Ureter (tissue), 1 donor: ENCODE data around the gene LMO3. TPM values are rescaled to one million over a fixed set of nuclear protein-coding genes. Genes with fewer than 3 reads are reported as not detected.
"Not testable (repeated sequence)": the region's sequence is repeated elsewhere in the genome, so short reads cannot be mapped to it uniquely, and the experiment has no call there.

Source experiments
- DNase-seq: peaks from one replicate; pipeline ENCODE4 v3.0.0-alpha.2; 2020; ENCODE audit warnings: low spot score
- total RNA-seq: library from RNA; stranded (reverse); gene quantifications from one replicate; pipeline ENCODE4 v1.2.4, GENCODE V29; 2023
- donor health status: DM: yes; HTN: yes; CAD: no.

The LMO3 gene
- total RNA-seq, 1 donor from 2014 or later: 12.9 TPM

DNA sequence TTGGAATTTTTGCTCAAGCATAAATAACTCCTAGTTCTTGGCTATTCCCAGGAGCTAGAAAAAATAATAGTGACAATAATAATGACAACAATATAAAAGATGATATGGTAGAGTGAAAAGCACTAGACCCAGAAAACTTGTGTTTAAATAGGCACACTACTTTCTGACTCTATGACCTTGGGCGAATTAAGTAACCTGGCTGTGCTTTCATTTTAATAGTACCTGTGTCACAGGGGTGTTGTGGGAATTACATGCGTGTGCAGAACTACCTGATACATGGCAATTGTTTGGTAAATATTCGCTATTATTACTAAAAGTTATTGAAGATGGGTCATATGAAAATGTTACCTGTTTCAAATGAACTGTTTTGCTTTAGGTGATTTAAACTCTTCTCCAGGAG, 60.1 kb downstream of the LMO3 start:
- no peak for DNase-seq

DNA sequence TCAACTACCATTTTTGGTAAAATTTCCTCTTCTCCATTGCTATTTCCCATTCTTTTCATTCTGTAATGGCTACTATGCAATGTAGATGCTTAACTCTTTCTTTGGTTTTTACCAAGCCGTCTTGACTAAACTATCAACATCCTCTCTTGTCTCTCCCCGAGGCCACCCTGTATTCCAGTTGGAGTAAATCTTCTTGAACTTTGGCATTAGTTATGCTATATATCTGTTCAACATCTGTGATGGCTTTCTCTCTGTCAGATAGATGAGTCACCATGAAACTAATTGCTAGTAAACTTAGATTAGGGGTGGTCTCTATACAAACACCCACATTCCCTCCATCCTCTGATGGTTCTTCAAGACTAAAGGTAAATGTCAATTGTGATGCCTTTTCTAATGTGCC, 63.4 kb downstream of the LMO3 start:
- DNase-seq: no peak

DNA sequence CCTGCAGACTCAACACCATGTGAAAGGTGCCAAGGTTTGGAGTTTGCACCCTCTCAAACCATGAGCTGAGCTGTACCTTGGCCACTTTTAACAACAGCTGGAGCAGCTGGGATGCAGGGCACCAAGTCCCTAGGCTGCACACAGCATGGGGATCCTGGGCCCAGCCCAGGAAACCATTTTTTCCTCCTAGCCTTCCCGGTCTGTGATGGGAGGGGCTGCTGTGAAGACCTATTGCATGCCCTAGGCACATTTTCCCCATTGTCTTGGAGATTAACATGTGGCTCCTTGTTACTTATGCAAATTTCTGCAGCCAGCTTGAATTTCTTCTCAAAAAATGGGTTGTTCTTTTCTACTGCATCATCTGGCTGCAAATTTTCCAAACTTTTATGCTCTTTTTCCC, 68.3 kb downstream of the LMO3 start:
- not testable (repeated sequence) for DNase-seq

DNA sequence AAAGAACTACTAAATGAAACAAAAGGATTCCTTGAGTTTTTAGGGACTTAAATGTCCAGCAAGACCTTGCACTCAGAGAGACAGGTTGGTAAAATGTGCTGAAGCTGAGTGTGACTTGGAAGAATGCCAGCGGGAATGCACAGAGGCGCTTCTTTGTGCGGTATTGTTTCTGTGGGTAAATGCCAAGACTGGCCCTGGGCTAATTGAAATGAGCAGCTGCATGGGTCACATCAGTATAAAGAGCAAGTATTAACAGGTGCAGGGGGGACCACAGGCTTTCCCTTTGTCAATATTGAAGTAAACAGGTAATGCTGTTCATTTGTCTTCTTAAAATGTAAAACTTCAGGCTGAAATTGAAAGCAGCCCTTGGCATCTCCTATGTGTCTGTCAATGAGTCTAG, 74.3 kb downstream of the LMO3 start:
- DNase-seq: no peak

DNA sequence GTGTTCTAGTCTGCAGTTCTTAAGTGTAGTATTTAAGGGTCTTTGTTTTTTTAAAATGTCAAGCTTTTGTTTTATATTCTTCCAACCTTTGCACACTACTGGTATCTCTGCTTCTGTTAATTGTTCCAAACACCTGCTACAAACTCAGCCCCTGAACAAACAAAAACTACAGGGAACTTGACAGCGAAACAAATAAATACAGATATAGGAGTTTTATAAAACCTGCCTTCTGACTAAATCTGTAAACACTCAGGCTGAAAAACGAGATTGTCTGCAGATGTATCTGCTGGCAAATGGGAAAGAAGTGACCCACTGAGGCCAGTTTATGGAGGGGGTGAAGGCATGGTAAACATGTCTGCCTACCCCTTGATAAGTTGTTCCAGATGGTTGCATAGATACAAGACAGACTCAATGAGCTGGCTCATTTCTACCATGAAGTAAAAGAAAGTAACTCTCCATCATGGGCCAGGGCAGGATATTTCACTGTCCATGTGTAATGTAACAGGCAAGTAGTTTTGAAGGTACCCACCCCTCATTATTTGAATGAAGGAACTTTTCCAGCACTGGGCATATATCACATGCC, 75.6 kb downstream of the LMO3 start:
- DNase-seq: no peak

DNA sequence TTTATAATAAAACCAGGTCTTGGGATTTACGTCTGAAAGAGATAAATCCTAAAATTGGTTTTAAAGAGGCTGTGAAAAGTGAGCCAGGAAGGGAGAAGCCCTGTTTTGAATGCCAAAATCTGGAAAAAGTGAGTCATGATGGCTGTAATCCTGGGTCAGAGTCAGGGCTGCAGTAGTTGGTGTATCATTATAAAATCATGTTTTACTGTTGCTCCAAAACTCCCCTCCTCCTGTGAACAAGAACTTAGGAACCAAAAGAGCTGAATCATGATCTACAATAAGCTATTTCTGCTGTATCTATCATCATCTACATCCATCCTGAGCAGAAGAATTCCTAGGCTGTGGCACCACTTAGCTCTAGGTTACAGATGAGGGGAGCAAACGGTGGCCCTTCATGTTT, 79.3 kb downstream of the LMO3 start:
- DNase-seq: no peak

DNA sequence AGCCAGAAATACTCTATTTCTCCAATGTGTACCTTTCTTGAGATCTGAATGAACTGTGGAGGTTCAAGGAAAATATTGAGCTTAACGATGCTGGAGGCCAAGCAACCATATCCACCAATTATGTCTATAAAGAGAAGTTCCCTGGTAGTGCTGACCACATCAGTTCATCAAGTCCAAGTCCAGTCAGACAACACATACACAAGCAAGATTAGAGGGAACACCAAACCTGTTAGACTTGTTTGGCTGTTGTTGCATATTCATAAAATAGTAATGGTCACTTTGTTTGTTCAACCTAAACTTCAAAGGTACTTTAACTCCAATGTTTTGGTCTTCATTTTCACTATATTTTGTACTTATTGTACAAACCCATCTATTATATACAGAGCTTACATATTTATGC, 81.6 kb downstream of the LMO3 start:
- DNase-seq: no peak

DNA sequence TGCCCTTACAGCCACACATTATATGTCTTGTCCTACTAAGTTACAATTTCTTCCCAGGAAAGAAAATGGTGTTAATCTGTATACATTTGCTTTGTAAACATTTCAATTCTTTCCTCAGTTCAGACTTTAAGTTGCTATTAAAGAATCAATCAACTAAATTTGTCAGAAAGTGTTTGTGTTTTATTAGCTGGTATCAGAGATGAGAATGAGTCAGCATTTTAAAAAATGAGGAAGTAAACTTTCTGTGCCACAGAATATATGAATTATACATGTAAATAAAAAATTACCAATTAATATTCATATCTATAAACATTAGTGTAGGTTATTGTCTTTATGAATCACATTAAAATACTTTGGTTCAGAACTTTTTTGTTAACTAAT, 82.0 kb downstream of the LMO3 start:
- DNase-seq: no peak

DNA sequence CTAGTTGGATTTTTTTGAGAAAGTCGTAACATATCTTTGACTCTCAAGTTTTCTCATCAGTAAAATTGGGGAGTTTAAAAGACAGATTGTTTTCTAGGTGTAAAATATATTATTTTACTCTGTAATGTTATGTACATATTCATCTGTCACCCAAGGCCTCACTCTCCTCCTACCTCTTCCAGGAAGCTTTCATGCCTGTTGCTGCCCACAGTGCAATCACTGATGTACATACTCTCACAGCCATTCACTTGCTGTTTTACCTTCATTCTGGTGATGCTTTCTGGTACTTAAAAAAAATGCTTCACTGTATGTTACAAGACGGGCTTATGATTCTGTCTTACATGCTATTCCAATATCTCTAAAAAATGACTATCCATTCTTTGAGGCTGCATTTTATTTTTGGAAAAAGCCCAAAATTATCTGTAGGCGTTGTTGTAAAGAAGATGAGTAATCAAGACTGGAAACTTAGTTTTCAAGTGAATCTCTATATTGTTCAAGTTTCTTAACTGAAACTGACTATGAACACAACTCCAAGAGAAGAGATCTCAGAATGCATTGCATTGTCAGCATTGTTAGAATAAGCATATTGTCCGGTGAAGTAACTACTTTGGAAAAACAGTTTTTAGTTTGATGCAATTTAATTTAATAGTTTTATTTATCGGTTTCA, 82.5 kb downstream of the LMO3 start:
- DNase-seq: no peak

DNA sequence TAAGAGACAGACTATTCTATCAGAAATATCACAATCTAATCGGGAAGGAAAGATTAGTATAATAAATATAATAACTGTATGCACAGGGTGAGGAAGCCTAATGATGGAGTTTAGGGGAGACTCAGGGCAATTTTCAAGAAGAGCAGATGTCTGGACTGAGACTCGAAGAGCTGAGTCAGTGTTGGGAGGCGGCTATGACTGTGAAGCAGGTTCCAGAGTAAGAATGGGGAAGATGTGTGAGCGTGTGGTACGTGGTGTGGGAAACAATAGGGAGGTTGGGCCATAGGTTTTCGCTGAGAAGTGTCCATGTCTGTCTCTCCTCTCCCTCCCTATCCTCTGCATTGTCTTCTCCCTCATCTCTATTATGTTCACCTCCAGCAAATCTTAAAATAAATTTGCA, 85.6 kb downstream of the LMO3 start:
- no peak for DNase-seq

DNA sequence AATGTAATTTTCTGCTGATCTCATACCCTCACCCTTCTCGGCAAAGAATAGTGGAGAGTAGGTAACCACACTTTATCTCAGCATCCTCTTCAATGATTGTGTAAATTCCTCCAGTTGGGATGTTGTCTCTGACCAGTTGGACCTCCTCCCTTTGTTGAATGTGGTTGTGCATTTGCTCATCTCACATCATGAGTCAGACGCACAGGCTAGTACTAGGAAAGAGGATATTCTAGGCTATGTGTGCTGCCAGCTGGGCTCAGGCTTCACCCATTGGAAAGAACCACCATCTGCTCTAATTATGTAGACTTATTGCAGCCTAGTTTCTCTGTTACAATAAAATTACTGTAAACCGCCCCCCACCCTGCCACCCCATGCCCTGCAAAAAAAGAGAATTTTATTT, 90.3 kb downstream of the LMO3 start:
- DNase-seq: no peak

DNA sequence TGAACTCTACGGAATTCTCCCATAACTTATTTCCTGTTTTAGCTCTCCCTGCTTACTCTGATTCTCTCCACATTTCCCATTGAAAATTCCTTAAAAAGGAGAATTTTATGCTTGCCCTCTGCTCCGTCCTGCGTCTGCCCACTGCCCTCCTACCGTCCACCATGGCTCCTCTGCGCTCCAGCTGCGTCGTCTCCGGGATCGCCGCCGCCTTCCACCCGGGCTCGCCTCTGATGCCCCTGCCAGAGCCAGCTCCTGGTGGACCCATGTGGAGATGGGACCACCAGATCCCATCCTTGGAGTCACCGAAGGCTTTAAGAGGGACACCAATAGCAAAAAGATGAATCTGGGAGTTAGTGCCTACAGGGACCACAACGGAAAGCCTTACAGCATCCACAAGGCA, 92.7 kb downstream of the LMO3 start:
- DNase-seq: no peak

DNA sequence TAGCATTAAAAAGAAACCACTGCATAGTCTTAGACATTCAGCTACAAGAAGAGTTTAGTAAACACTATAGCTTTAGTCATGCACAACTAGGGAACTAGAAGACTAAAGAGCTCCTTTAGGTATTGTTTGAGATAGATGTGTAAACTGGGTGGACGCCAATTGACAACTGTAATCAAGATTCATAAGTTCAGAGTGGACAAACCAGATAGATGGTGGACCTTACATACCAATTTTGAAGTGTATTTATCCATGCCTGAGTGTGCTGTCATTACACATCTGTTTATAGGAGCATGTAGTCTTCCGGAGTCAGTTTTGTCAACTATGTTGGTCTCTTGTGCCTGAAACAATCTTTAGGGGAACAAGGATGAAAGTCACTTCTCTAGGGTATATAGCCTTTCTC, 96.6 kb downstream of the LMO3 start:
- no peak for DNase-seq

DNA sequence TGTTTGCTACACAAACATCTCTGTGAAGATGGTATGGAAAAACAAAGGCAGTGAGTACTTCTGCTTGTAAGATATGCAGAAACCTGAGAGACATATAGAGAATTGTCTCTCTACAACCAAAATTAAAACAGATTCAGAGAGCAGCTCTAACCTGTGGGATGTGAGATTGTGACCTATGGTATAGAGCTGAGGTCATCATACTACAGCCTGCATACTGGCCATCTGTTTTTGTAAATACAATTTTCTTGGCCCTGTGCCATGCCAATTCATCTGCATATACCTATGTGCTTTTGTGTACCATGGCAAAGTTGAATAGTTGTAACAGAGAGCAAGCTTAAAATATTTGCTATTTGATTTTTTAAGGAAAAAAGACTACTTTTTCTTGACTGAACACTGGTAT, 99.6 kb downstream of the LMO3 start:
- no peak for DNase-seq

DNA sequence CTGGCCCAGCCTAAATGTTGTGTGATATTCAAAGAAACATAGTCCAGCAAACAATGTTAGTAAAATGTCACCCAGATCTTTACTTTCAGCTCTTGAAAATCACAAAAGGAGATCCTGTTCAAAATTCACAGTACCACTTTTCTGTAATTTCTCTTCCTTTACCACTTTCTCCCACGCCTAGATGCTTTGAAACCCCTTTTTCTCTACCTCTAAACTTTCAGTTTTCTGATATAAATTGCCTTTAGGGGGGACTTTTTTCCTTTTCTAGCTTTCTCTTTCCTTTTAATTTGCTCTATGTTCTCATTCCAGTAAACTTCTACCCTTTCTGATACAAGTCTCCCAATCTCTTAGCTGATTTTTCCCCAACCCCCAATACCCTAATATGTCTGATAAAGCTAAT, 101.8 kb downstream of the LMO3 start:
- DNase-seq: no peak

DNA sequence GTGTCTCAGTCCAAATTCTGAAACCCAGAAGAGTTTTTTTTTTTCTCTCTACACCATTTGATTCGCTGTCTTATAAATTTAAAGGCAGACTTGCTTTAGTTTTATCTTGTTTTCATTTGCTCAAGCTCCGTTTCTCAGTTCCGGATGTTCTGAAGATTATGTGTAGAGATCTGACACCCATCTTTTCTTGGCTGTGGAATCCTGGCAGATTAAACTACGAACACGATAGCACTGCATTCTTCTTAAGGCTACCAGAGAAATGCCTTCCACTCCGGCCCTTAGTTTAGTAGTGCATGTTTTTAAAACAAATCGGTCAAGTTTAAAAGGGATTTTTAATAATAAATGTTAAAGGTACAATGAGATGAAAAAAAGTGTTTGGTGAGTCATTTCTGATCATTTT, 106.4 kb downstream of the LMO3 start:
- no peak for DNase-seq
